ENCODE measurements around the gene CDR2. TPM values are rescaled to one million over a fixed set of nuclear protein-coding genes. Genes with fewer than 3 reads are reported as not detected.
A peak's percentile ranks its signal among the peaks of the same experiment; 100 is the strongest.

Gene CDR2
- total and polyA plus RNA-seq, 9 of the 15 experiments (the other 6 are each of a cell fraction or from before 2014, with no cell fraction given), result 4.6 to 30.3 (median 19.9) TPM

- TF ChIP-seq HOMEZ (CRISPR knock-in tag; IDR thresholded peaks at IDR 0.05) (no peak), THAP12 (CRISPR knock-in tag; IDR thresholded peaks at IDR 0.05) (peak; percentile 73), XRCC4 (IDR thresholded peaks at IDR 0.05; ENCODE audit: extremely low read depth, insufficient read depth, insufficient read length) (no peak), ETV5 (CRISPR knock-in tag; IDR thresholded peaks at IDR 0.05; ENCODE audit: low read depth) (peak; percentile 40; the same call in 1 of the 2 replicates), PYGO2 (tag; IDR thresholded peaks at IDR 0.05) (no peak), NUFIP1 (IDR thresholded peaks at IDR 0.05; ENCODE audit: partially characterized antibody) (peak; percentile 17), ZKSCAN1 (IDR thresholded peaks at IDR 0.05; ENCODE audit: low read depth, low read length) (peak; percentile 62; the same call in 1 of the 2 replicates), ZNF282 (CRISPR knock-in tag; IDR thresholded peaks at IDR 0.05) (peak; percentile 53; the same call in 1 of the 2 replicates), NR3C1 (CRISPR knock-in tag; IDR thresholded peaks at IDR 0.05) (peak; percentile 86), BHLHE40 (IDR thresholded peaks at IDR 0.05; ENCODE audit: low read length) (peak; percentile 87), ZBTB33 (CRISPR knock-in tag; IDR thresholded peaks at IDR 0.05) (peak; percentile 75), ZBTB9 (CRISPR knock-in tag; IDR thresholded peaks at IDR 0.05) (peak; percentile 6; the same call in 1 of the 2 replicates), ZNF740 (CRISPR knock-in tag; IDR thresholded peaks at IDR 0.05) (peak; percentile 95), ZNF740 (tag; IDR thresholded peaks at IDR 0.05) (peak in 1 of 2 experiments; percentile 93; a peak in 2 of 4 replicates), ZNF165 (CRISPR knock-in tag; IDR thresholded peaks at IDR 0.05; ENCODE audit: borderline replicate concordance) (no peak)
Measured at GRCh38 chr16:22297114-22297870, 77.1 kb downstream of the CDR2 start, which contains the start of gene POLR3E (continued).
